Measurements from ENCODE around the gene TMEM218.

- TF ChIP-seq POLR2AphosphoS5 (IDR thresholded peaks at IDR 0.05) = no peak
- TF ChIP-seq POLR2A (IDR thresholded peaks at IDR 0.05) = no peak
- TF ChIP-seq CTCF (IDR thresholded peaks at IDR 0.05) = no peak
- TF ChIP-seq EP300 (IDR thresholded peaks at IDR 0.05) = no peak
These were observed 54.3 kb downstream of the TMEM218 start for GRCh38 chr11:125056931-125057692.

Data from stomach (tissue), 4 donors.